ENCODE data around the gene SLC30A1. TPM values are rescaled to one million over a fixed set of nuclear protein-coding genes. Genes with fewer than 3 reads are reported as not detected.
A peak's percentile ranks its signal among the peaks of the same experiment; 100 is the strongest.

Gene SLC30A1
- total and polyA plus RNA-seq, 2 of the 13 experiments (the other 11 are each of a cell fraction or from before 2014, with no cell fraction given): 5.9 to 24.4 TPM

DNA sequence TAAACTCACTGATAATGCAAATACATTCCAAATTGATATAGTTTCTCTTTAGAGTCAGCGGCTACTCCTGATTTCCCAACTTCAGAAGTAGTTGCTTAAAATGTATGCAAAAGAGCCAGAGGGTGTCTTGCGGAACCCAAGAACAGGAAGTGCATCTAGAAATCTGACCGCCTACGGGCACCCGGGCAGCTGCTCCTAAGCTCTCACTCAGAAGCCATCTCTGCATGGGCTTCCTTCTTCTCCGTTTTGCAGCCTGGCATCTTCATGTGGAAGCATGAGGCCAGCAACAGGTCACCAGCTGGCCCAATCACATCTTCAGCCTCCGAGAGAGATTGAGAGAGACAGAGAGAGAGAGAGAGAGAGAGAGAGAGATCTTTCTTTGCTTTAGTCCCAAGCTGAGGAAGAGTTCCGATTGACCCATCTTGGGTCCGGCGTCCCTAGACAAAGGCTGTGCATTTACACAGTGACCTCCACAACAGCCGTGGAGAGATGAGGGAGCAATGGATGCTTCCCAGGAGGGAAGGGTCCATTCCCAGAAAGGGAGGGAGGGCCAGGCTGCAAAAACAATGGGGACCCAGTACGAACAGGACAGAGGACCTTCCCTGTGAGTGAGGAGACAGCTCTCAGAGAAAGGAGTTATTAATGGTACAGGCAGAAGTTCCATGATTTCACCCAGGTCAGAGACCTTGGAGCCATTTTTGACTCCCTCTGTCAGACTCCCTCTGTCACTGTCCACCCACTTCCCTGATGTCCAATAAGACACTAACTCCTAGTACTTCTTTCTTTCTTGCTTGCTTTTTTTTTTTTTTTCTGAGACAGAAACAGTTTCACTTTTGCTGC lies 28.2 kb upstream of the SLC30A1 start:
- Histone ChIP-seq H3K27me3 (ENCODE audit: control insufficient read depth in 1 of 2, insufficient read depth in 2 of 2, low read length in 2 of 2) (no peaks in the 10 kb centered on the region), H3K4me2 (ENCODE audit: low read depth, low read length) (peak overlapping the region; percentile 68), H4K20me1 (ENCODE audit: insufficient read depth, low read length) (no peaks in the 10 kb centered on the region), H3K79me2 (ENCODE audit: insufficient read depth, low read length) (peaks cover 23% of the 10 kb centered on the region), H3K9me3 (ENCODE audit: low read length) (no peaks in the 10 kb centered on the region), H3K9ac (ENCODE audit: insufficient read depth, low read depth, low read length) (peak overlapping the region; percentile 35; the same call in 1 of the 2 replicates), H3K4me3 (replicated peaks in 1 of 3; ENCODE audit: insufficient read depth in 1 of 3, low read depth in 2 of 3, low read length in 3 of 3) (peak overlapping the region; percentile 42 to 65 (median 48)), H3K27ac (ENCODE audit: extremely low read length, insufficient read depth, low read length) (no peak overlapping the region), H2AFZ (ENCODE audit: low read length) (no peak overlapping the region), H3K4me1 (ENCODE audit: insufficient read depth, low read length) (peaks cover 93% of the 10 kb centered on the region), H3K36me3 (replicated peaks in 1 of 2; ENCODE audit: control insufficient read depth in 1 of 2, insufficient read depth in 2 of 2, low read length in 2 of 2) (no peaks in the 10 kb centered on the region)
- POLR2A ChIA-PET: interaction anchor here (0.6 to 10.6 kb wide), 12 partner anchors 9 to 87 kb away, joined by 3 to 100 read pairs (median 4); partner anchors contain the start of gene SLC30A1
- FAIRE-seq: no peak
- no TSS peak for BruUV-seq (replicated peaks)
- WGBS (ENCODE audit: low lambda C conversion rate): 48% methylated on average over 12 of the region's 12 CpGs
- CTCF ChIA-PET (ENCODE audit: low intra/inter-chr PET ratio, low total read pairs): interaction anchor here (0.9 kb wide), 1 partner anchor 29 kb away, joined by 3 read pairs; no protein-coding TSS in a partner anchor
- no peak for ATAC-seq
- in situ Hi-C loops (cut with HindIII; ENCODE audit: extremely low pct_ligation_motif_present, low pct_unique_long_range_greater_than_20kb) (no loop called here), intact Hi-C loops (cut with micrococcal nuclease; ENCODE audit: unreplicated experiment) (no loop called here)
- no peak for DNase-seq (ENCODE audit: low spot score)
- TF ChIP-seq YEATS4 (CRISPR knock-in tag; IDR thresholded peaks at IDR 0.05; ENCODE audit: borderline replicate concordance) (no peak), DPF2 (CRISPR knock-in tag; IDR thresholded peaks at IDR 0.05; ENCODE audit: borderline replicate concordance, low read depth) (no peak), ZBTB7B (CRISPR knock-in tag; IDR thresholded peaks at IDR 0.05) (no peak), REXO4 (CRISPR knock-in tag; IDR thresholded peaks at IDR 0.05; ENCODE audit: borderline replicate concordance) (no peak), MZF1 (CRISPR knock-in tag; IDR thresholded peaks at IDR 0.05; ENCODE audit: borderline replicate concordance) (no peak), HIVEP1 (CRISPR knock-in tag; IDR thresholded peaks at IDR 0.05) (no peak), GABPB1 (CRISPR knock-in tag; IDR thresholded peaks at IDR 0.05) (peak; percentile 56), ZSCAN31 (CRISPR knock-in tag; IDR thresholded peaks at IDR 0.05; ENCODE audit: low read depth) (no peak)
- TF ChIP-seq, protein P1, sequence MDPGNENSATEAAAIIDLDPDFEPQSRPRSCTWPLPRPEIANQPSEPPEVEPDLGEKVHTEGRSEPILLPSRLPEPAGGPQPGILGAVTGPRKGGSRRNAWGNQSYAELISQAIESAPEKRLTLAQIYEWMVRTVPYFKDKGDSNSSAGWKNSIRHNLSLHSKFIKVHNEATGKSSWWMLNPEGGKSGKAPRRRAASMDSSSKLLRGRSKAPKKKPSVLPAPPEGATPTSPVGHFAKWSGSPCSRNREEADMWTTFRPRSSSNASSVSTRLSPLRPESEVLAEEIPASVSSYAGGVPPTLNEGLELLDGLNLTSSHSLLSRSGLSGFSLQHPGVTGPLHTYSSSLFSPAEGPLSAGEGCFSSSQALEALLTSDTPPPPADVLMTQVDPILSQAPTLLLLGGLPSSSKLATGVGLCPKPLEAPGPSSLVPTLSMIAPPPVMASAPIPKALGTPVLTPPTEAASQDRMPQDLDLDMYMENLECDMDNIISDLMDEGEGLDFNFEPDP (CRISPR knock-in tag; conservative IDR thresholded peaks at IDR 0.05): no peak
- TF ChIP-seq, protein P2, sequence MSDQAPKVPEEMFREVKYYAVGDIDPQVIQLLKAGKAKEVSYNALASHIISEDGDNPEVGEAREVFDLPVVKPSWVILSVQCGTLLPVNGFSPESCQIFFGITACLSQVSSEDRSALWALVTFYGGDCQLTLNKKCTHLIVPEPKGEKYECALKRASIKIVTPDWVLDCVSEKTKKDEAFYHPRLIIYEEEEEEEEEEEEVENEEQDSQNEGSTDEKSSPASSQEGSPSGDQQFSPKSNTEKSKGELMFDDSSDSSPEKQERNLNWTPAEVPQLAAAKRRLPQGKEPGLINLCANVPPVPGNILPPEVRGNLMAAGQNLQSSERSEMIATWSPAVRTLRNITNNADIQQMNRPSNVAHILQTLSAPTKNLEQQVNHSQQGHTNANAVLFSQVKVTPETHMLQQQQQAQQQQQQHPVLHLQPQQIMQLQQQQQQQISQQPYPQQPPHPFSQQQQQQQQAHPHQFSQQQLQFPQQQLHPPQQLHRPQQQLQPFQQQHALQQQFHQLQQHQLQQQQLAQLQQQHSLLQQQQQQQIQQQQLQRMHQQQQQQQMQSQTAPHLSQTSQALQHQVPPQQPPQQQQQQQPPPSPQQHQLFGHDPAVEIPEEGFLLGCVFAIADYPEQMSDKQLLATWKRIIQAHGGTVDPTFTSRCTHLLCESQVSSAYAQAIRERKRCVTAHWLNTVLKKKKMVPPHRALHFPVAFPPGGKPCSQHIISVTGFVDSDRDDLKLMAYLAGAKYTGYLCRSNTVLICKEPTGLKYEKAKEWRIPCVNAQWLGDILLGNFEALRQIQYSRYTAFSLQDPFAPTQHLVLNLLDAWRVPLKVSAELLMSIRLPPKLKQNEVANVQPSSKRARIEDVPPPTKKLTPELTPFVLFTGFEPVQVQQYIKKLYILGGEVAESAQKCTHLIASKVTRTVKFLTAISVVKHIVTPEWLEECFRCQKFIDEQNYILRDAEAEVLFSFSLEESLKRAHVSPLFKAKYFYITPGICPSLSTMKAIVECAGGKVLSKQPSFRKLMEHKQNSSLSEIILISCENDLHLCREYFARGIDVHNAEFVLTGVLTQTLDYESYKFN (CRISPR knock-in tag; conservative IDR thresholded peaks at IDR 0.05): no peak
- TF ChIP-seq, protein P3, sequence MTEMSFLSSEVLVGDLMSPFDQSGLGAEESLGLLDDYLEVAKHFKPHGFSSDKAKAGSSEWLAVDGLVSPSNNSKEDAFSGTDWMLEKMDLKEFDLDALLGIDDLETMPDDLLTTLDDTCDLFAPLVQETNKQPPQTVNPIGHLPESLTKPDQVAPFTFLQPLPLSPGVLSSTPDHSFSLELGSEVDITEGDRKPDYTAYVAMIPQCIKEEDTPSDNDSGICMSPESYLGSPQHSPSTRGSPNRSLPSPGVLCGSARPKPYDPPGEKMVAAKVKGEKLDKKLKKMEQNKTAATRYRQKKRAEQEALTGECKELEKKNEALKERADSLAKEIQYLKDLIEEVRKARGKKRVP (CRISPR knock-in tag; IDR thresholded peaks at IDR 0.05): no peak
- TF ChIP-seq, protein P4, sequence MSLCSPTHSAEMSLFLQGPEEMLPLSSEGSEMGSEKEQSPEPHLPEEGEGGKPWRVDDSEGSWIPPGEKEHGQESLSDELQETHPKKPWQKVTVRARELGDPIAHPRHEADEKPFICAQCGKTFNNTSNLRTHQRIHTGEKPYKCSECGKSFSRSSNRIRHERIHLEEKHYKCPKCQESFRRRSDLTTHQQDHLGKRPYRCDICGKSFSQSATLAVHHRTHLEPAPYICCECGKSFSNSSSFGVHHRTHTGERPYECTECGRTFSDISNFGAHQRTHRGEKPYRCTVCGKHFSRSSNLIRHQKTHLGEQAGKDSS (CRISPR knock-in tag; IDR thresholded peaks at IDR 0.05; ENCODE audit: borderline replicate concordance, low read depth): no peak

All from HepG2 (cell line).